ENCODE data around the gene SLC9A2.

The SLC9A2 gene

DNA sequence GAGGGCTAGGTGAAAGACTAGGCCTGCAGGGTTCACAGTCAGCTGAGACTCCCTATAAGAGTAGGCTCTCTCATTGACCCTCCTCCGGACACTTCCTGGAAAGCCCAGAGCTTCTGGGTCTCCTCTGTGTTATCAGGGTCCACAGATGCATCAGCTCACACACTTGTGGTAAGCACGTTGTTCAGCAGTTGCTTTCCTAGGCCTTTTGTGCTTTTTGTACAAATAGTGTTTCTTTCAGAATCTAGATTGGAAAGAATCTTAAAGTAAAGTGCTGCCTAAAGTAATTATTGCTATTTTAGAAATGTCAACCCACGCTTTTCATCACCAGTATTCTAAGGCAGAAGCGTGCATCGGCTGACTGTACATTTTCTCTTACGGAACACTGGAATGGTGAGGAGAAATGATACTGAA, 15.5 kb downstream of the SLC9A2 start:
- no peak overlapping the region for H3K4me3 ChIP-seq (ENCODE audit: low read depth in 1 of 2, low read length in 1 of 2)
- no peak for TF ChIP-seq CTCF (IDR thresholded peaks at IDR 0.05)
- peaks cover 17% of the 10 kb centered on the region for H3K27me3 ChIP-seq
- H3K27ac ChIP-seq = no peak overlapping the region
- H3K36me3 ChIP-seq = no peaks in the 10 kb centered on the region
- H3K4me1 ChIP-seq (ENCODE audit: control insufficient read depth in 1 of 2, insufficient read depth in 1 of 2, low read depth in 1 of 2, low read length in 1 of 2) = no peaks in the 10 kb centered on the region
- no peaks in the 10 kb centered on the region for H3K9me3 ChIP-seq

- Histone ChIP-seq H3K27ac (no peak overlapping the region), H3K27me3 (peaks cover 17% of the 10 kb centered on the region), H3K9me3 (no peaks in the 10 kb centered on the region), H3K4me3 (ENCODE audit: low read depth in 1 of 2, low read length in 1 of 2) (no peak overlapping the region), H3K4me1 (ENCODE audit: control insufficient read depth in 1 of 2, insufficient read depth in 1 of 2, low read depth in 1 of 2, low read length in 1 of 2) (no peaks in the 10 kb centered on the region), H3K36me3 (no peaks in the 10 kb centered on the region)
- no peak for TF ChIP-seq CTCF (IDR thresholded peaks at IDR 0.05)
These were observed 16.0 kb downstream of the SLC9A2 start for GRCh38 chr2:102635317-102635716.

DNA sequence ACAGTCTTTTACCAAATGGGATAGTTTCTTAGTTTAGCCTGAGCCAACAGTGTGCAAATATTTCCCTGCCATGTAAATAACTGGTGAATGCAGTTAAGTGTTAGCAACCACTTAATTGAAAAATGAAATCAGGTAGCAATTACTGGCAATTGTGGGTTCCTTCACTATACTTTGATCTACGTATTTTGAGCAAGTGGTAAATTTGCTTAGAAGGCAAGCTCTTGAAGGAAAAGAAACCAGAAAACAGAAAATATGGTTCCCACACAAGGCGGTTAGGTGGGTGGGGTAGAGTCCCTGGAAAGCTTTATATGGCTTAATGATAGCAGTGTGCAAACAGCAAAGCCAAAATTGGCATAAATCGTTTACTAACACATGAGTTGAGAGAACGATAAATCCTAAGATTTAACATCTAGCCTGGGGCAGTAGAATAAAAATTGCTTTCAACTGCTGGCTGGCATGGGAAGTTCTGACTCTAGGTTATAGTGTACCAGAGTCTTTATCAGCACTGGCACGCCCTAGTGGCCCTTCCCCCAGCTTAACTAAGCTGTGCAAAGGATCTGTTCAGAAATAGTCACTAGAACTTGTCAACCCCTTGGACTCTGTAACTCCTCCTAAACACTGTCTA, 17.0 kb downstream of the SLC9A2 start:
- Histone ChIP-seq H3K27ac (no peak overlapping the region), H3K4me1 (ENCODE audit: control insufficient read depth in 1 of 2, insufficient read depth in 1 of 2, low read depth in 1 of 2, low read length in 1 of 2) (peaks cover 6 to 7% of the 10 kb centered on the region in 2 experiments), H3K4me3 (ENCODE audit: low read depth in 1 of 2, low read length in 1 of 2) (no peak overlapping the region), H3K36me3 (no peaks in the 10 kb centered on the region), H3K27me3 (peaks cover 17% of the 10 kb centered on the region), H3K9me3 (no peaks in the 10 kb centered on the region)
- no peak for TF ChIP-seq CTCF (IDR thresholded peaks at IDR 0.05)

DNA sequence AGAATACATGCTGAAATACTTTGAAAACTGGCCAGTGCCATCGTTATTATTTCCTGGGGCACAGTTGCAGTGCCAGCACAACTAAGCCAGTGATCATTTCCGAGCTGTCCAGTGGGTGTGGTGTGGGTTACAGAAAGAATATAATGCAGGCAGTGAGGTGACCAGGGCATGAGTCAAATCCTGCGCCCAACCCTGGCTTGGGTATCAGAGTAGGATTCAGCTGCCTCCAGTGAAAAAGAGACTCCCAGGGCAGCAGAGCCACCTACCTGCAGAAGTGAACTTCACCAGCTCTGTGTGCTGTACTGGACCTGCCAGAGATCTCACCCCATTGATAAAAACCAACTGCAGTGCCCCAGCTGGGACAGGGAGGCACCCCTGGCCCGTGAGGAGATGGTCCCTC, 18.0 kb downstream of the SLC9A2 start:
- H3K4me3 ChIP-seq (ENCODE audit: low read depth in 1 of 2, low read length in 1 of 2) = no peak overlapping the region
- no peak overlapping the region for H3K27ac ChIP-seq
- no peaks in the 10 kb centered on the region for H3K36me3 ChIP-seq
- peaks cover 17% of the 10 kb centered on the region for H3K27me3 ChIP-seq
- no peaks in the 10 kb centered on the region for H3K9me3 ChIP-seq
- peaks cover 7 to 9% of the 10 kb centered on the region in 2 experiments for H3K4me1 ChIP-seq (ENCODE audit: control insufficient read depth in 1 of 2, insufficient read depth in 1 of 2, low read depth in 1 of 2, low read length in 1 of 2)
- no peak for TF ChIP-seq CTCF (IDR thresholded peaks at IDR 0.05)

GRCh38 chr2:102639429-102639828, 20.1 kb downstream of the SLC9A2 start:
- no peak overlapping the region for H3K27ac ChIP-seq
- H3K27me3 ChIP-seq = peaks cover 23% of the 10 kb centered on the region
- no peak for TF ChIP-seq CTCF (IDR thresholded peaks at IDR 0.05)
- peaks cover 7 to 9% of the 10 kb centered on the region in 2 experiments for H3K4me1 ChIP-seq (ENCODE audit: control insufficient read depth in 1 of 2, insufficient read depth in 1 of 2, low read depth in 1 of 2, low read length in 1 of 2)
- no peak overlapping the region for H3K4me3 ChIP-seq (ENCODE audit: low read depth in 1 of 2, low read length in 1 of 2)
- H3K36me3 ChIP-seq = no peaks in the 10 kb centered on the region
- H3K9me3 ChIP-seq = no peaks in the 10 kb centered on the region
